Tibial artery (tissue), 4 donors: ENCODE results near the gene FLOT1.
A peak's percentile ranks its signal among the peaks of the same experiment; 100 is the strongest.

Experiments
- DNase-seq, 2 donors: peaks; one replicate each; pipeline ENCODE4 v3.0.0-alpha.2; 2019
- H3K27ac ChIP-seq, 2 donors: fragments of 200-600 bp; sonication (generic) in 1 of 2; 1 replicate in 1 of 2; 2 replicates in 1 of 2; pipeline ENCODE4 v1.5.1; 2018 to 2019; ENCODE audit warnings: mild to moderate bottlenecking in 1 of 2
- H3K27me3 ChIP-seq, 2 donors: fragments of 200-600 bp; sonication (generic) in 1 of 2; one replicate each; pipeline versions ENCODE4 v1.5.1 to v1.6.0; 2016 to 2019
- H3K36me3 ChIP-seq, 3 donors: fragments of 200-600 bp; sonication (generic) in 2 of 3; one replicate each; pipeline ENCODE4 v1.5.1; 2016 to 2019; ENCODE audit warnings: mild to moderate bottlenecking in 2 of 3
- H3K4me1 ChIP-seq, 4 donors: fragments of 200-600 bp; sonication (generic) in 2 of 4; 1 replicate in 3 of 4; 2 replicates in 1 of 4; pipeline ENCODE4 v1.5.1; 2016 to 2019
- H3K4me3 ChIP-seq, 2 donors: fragments of 200-600 bp; sonication (generic) in 1 of 2; 1 replicate in 1 of 2; 2 replicates in 1 of 2; pipeline ENCODE4 v1.5.1; 2018 to 2019; ENCODE audit warnings: mild to moderate bottlenecking in 2 of 2
- H3K9me3 ChIP-seq, 3 donors: fragments of 200-600 bp; sonication (generic) in 1 of 3; one replicate each; pipeline ENCODE4 v1.5.1; 2016 to 2019
- CTCF ChIP-seq, 2 experiments: fragments of 200-600 bp in 1 of 2; fragments of 450-650 bp in 1 of 2; IDR thresholded peaks; one replicate each; pipeline ENCODE4 v1.5.1; 2017 to 2019; ENCODE audit warnings: antibody characterized with exemption in 2 of 2, mild to moderate bottlenecking in 1 of 2, moderate library complexity in 1 of 2
- intact Hi-C: fragments of 100-400 bp; cut with DNase I; formaldehyde crosslinking; loops from one replicate; pipeline ENCODE4 v1.15.0; 2023; ENCODE audit warnings: low total_unique reads

The FLOT1 gene

DNA sequence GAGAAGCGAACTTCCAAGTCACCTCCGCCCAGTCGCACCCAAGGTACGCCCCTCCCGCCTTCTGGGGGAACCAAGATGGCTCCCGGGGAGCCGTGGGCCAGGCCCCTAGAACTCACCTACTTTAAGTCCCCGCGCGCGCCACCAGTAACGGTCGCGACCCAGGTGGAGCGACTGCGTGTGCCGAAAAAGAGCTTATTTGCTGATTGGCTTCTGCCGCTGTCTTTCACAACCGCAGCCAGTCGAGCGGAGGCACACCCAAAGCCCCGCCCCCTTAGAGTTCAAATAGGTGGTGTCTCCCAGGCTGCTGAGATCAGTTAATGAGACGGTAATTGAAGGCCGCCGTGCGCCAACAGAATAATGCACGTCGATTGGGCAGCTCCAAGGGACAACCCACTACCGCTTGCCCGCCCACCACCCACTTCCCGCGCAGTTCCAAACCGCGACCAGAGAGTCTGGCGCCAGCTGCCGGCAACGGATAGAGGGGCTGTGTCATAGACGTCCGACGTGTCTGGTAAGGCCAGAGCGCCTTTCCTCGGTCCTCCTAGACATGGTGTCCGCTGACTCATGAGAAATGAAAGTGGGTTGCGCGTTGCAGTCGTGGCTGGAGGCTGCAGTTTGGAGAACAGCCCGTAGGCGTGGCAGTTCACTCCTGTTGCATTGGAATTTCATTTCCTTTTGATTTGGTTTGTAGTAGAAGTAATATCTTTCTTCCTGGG is 25.2 kb downstream of the FLOT1 start, which contains the start of gene MDC1:
TSS of gene MDC1 (minus strand) at position 153 of the 716 bp plus-strand sequence. CDS start 2,106 bp downstream, outside the sequence.
- H3K9me3 ChIP-seq = no peaks in the 10 kb centered on the region
- peak; percentile 99 to 100 for DNase-seq
- H3K4me1 ChIP-seq = peaks cover 0 to 32% (median 22%) of the 10 kb centered on the region in 4 donors
- peaks cover 18 to 31% (median 21%) of the 10 kb centered on the region in 3 donors for H3K36me3 ChIP-seq
- H3K4me3 ChIP-seq = peak within 1 kb of the TSS; percentile 61 to 67
- peak within 1 kb of the TSS; percentile 89 to 95 for H3K27ac ChIP-seq
- TF ChIP-seq CTCF (IDR thresholded peaks at IDR 0.05) = peak; percentile 43 to 47
- H3K27me3 ChIP-seq = no peaks in the 10 kb centered on the region
- intact Hi-C loops = loop anchor here (2.0 kb wide), 1 partner anchor 26 kb away; the partner anchor contains the start of gene NRM

GRCh38 chr6:30716879-30717128 is 25.7 kb downstream of the FLOT1 start:
- Histone ChIP-seq H3K27ac (peak overlapping the region; percentile 89 to 95), H3K9me3 (no peaks in the 10 kb centered on the region), H3K27me3 (no peaks in the 10 kb centered on the region), H3K4me1 (peaks cover 0 to 27% (median 17%) of the 10 kb centered on the region in 4 donors), H3K4me3 (peak overlapping the region; percentile 61 to 67), H3K36me3 (peaks cover 20 to 36% (median 25%) of the 10 kb centered on the region in 3 donors)
- no peak for TF ChIP-seq CTCF (IDR thresholded peaks at IDR 0.05)
- DNase-seq = no peak
- intact Hi-C loops = loop anchor here (2.0 kb wide), 1 partner anchor 26 kb away; the partner anchor contains the start of gene NRM

DNA sequence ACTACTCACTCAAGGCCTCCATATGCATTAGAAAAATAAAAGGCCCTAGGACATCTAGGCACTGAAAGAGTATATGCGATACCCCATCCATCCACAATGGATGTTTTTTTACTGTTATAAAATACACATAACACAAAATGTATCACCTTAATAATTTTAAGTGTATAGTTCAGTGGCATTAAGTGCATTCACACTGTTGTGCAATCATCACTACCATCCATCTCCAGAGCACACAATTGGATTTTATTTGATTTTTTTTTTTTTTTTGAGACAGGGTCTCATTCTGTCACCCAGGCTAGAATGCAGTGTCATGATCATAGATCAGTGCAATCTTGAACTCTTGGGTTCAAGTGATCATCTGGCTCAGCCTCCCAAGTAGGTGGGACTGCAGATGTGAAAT is 28.2 kb downstream of the FLOT1 start:
- Histone ChIP-seq H3K4me1 (peaks cover 0 to 19% (median 13%) of the 10 kb centered on the region in 4 donors), H3K36me3 (peaks cover 38 to 61% (median 51%) of the 10 kb centered on the region in 3 donors), H3K9me3 (no peaks in the 10 kb centered on the region), H3K27ac (no peak overlapping the region), H3K4me3 (no peak overlapping the region), H3K27me3 (no peaks in the 10 kb centered on the region)
- no peak for DNase-seq
- intact Hi-C loops = no loop called here
- TF ChIP-seq CTCF (IDR thresholded peaks at IDR 0.05) = no peak

DNA sequence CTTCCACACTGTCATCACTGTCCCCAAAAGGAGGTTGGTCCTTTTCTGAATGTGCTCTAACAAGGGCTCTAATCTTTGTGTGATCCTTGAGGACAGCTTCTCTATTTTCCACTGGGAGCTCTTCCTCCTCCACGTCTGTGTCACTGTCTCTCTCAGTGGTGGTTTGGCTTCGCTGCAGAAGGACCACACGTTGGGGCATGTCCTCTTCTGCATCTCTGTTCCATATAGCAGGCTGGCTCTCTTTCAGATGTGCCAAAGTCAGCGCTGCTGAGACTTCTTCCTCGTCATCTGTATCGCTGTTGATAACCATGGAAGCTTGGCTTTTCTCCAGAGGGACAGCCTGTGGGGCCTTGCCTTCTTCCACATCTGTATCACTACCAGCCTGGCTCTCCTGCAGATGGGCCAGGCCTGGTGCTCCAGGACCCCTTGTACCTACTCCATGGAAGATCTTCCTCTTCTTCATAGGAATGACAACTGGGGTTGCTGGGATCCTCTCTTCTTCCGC is 30.0 kb downstream of the FLOT1 start:
- Histone ChIP-seq H3K4me1 (peaks cover 0 to 9% (median 5%) of the 10 kb centered on the region in 4 donors), H3K27me3 (no peaks in the 10 kb centered on the region), H3K9me3 (no peaks in the 10 kb centered on the region), H3K4me3 (no peak overlapping the region), H3K36me3 (peaks cover 46 to 79% (median 62%) of the 10 kb centered on the region in 3 donors), H3K27ac (no peak overlapping the region)
- intact Hi-C loops = no loop called here
- no peak for DNase-seq
- TF ChIP-seq CTCF (IDR thresholded peaks at IDR 0.05) = no peak

- no peaks in the 10 kb centered on the region for H3K27me3 ChIP-seq
- H3K4me1 ChIP-seq = peaks cover 0 to 9% (median 5%) of the 10 kb centered on the region in 4 donors
- DNase-seq = no peak
- peaks cover 53 to 85% (median 67%) of the 10 kb centered on the region in 3 donors for H3K36me3 ChIP-seq
- intact Hi-C loops = no loop called here
- H3K4me3 ChIP-seq = no peak overlapping the region
- no peak overlapping the region for H3K27ac ChIP-seq
- TF ChIP-seq CTCF (IDR thresholded peaks at IDR 0.05) = no peak
- H3K9me3 ChIP-seq = no peaks in the 10 kb centered on the region
Observed at GRCh38 chr6:30711758-30712380, 30.6 kb downstream of the FLOT1 start.
